GM23338 (cell line): ENCODE measurements around the gene CTTNBP2. TPM values are rescaled to one million over a fixed set of nuclear protein-coding genes. Genes with fewer than 3 reads are reported as not detected.

Experiments used
- ATAC-seq: fragments of 200-7000 bp; cut with Tn5 transposase; 3 replicates; pipeline ENCODE4 v1.9.1; 2020
- DNase-seq: peaks from one replicate; pipeline ENCODE4 v3.0.0-alpha.2; 2015; ENCODE audit warnings: low spot score
- H2AFZ ChIP-seq: fragments of 200-600 bp; sonication (generic); 2 replicates; pipeline ENCODE4 v1.8.0; 2016; ENCODE audit warnings: antibody characterized with exemption, mild to moderate bottlenecking, moderate library complexity
- H3F3A ChIP-seq: fragments of 200-600 bp; sonication (generic); replicated peaks from 2 replicates; pipeline ENCODE4 v1.8.0; 2017; ENCODE audit warnings: antibody characterized with exemption, mixed run types, low read depth
- H3K27ac ChIP-seq: fragments of 200-600 bp; sonication (generic); 2 replicates; pipeline ENCODE4 v1.6.1; 2016; ENCODE audit warnings: low read depth
- H3K27me3 ChIP-seq: fragments of 200-600 bp; sonication (generic); 2 replicates; pipeline ENCODE4 v1.8.0; 2016; ENCODE audit warnings: mild to moderate bottlenecking, mixed run types, moderate library complexity; ENCODE audit not compliant: insufficient read depth
- H3K36me3 ChIP-seq: fragments of 200-600 bp; sonication (generic); 2 replicates; pipeline ENCODE4 v1.8.0; 2016; ENCODE audit warnings: mild to moderate bottlenecking; ENCODE audit not compliant: insufficient read depth
- H3K4me1 ChIP-seq: fragments of 200-600 bp; sonication (generic); 2 replicates; pipeline ENCODE4 v1.8.0; 2016; ENCODE audit warnings: mild to moderate bottlenecking, moderate library complexity; ENCODE audit not compliant: insufficient read depth
- H3K4me2 ChIP-seq: fragments of 200-600 bp; sonication (generic); 2 replicates; pipeline ENCODE4 v1.7.1; 2017; ENCODE audit warnings: mixed run types
- H3K4me3 ChIP-seq: fragments of 200-600 bp; sonication (generic); 2 replicates; pipeline ENCODE4 v1.6.1; 2016; ENCODE audit warnings: mixed run types
- H3K79me2 ChIP-seq: fragments of 200-600 bp; sonication (generic); replicated peaks from 2 replicates; pipeline ENCODE4 v1.8.0; 2017; ENCODE audit warnings: mild to moderate bottlenecking; ENCODE audit not compliant: insufficient read depth
- H3K9me2 ChIP-seq: fragments of 200-600 bp; sonication (generic); 2 replicates; pipeline ENCODE4 v1.8.0; 2017; ENCODE audit not compliant: insufficient read depth
- H4K20me1 ChIP-seq: fragments of 200-600 bp; sonication (generic); replicated peaks from 2 replicates; pipeline ENCODE4 v1.8.0; 2017; ENCODE audit warnings: mild to moderate bottlenecking; ENCODE audit not compliant: insufficient read depth
- H3K27ac Mint-ChIP-seq: 2 replicates; pipeline ENCODE4 v1.8.0; 2020; ENCODE audit warnings: inconsistent platforms, mild to moderate bottlenecking, moderate library complexity, mixed read lengths
- H3K27me3 Mint-ChIP-seq: 3 replicates; pipeline ENCODE4 v1.8.0; 2022; ENCODE audit warnings: low read depth, mild to moderate bottlenecking, moderate library complexity, mixed read lengths, inconsistent platforms; ENCODE audit not compliant: insufficient read depth, poor library complexity
- H3K36me3 Mint-ChIP-seq: 3 replicates; pipeline ENCODE4 v1.8.0; 2021; ENCODE audit warnings: low read depth, mild to moderate bottlenecking, inconsistent platforms, moderate library complexity, mixed read lengths
- H3K4me1 Mint-ChIP-seq: 3 replicates; pipeline ENCODE4 v1.8.0; 2020; ENCODE audit warnings: mild to moderate bottlenecking, inconsistent platforms, mixed read lengths
- H3K4me3 Mint-ChIP-seq: 3 replicates; pipeline ENCODE4 v1.8.0; 2021; ENCODE audit warnings: moderate library complexity, mild to moderate bottlenecking, inconsistent platforms, mixed read lengths
- H3K9me3 Mint-ChIP-seq: 3 replicates; pipeline ENCODE4 v1.8.0; 2020; ENCODE audit warnings: moderate library complexity, mild to moderate bottlenecking, inconsistent platforms, mixed read lengths
- CREB1 ChIP-seq: fragments of 250-450 bp; sonication (Bioruptor Pico); IDR thresholded peaks from 2 replicates; pipeline ENCODE4 v1.5.0; 2020; ENCODE audit warnings: low read depth, mild to moderate bottlenecking, moderate library complexity
- CTCF ChIP-seq, 2 experiments: fragments of 200-600 bp in 1 of 2; sonication (generic) in 1 of 2; conservative IDR thresholded peaks; 2 replicates each; pipeline versions ENCODE4 v1.5.1 to v1.6.1; 2016 to 2017; ENCODE audit warnings: antibody characterized with exemption in 2 of 2, low read depth in 2 of 2, mild to moderate bottlenecking in 2 of 2, moderate library complexity in 1 of 2
- EZH2 ChIP-seq: fragments of 200-600 bp; sonication (generic); IDR thresholded peaks from one replicate; pipeline ENCODE4 v1.8.0; 2017; ENCODE audit warnings: antibody characterized with exemption, mild to moderate bottlenecking, low read depth; ENCODE audit not compliant: unreplicated experiment
- EZH2phosphoT487 ChIP-seq: fragments of 200-600 bp; sonication (generic); IDR thresholded peaks from one replicate; pipeline ENCODE4 v1.8.1; 2018; ENCODE audit warnings: antibody characterized with exemption; ENCODE audit not compliant: unreplicated experiment
- NANOG ChIP-seq: IDR thresholded peaks from 2 replicates; pipeline ENCODE4 v1.6.1; 2016; ENCODE audit warnings: antibody characterized with exemption, borderline replicate concordance
- POLR2AphosphoS5 ChIP-seq: IDR thresholded peaks from 2 replicates; pipeline ENCODE4 v1.6.1; 2016; ENCODE audit warnings: antibody characterized with exemption, low read depth
- REST ChIP-seq: IDR thresholded peaks from one replicate; pipeline ENCODE4 v1.6.1; 2018; ENCODE audit warnings: antibody characterized with exemption; ENCODE audit not compliant: unreplicated experiment
- STAT1 ChIP-seq: IDR thresholded peaks from one replicate; pipeline ENCODE4 v1.6.1; 2016; ENCODE audit warnings: antibody characterized with exemption; ENCODE audit not compliant: unreplicated experiment
- ZNF114 ChIP-seq: fragments of 250-450 bp; sonication (Bioruptor Pico); IDR thresholded peaks from 2 replicates; pipeline ENCODE4 v1.5.0; 2020; ENCODE audit warnings: mild to moderate bottlenecking, moderate library complexity
- ZNF331 ChIP-seq: fragments of 250-450 bp; sonication (Bioruptor Pico); IDR thresholded peaks from 2 replicates; pipeline ENCODE4 v1.5.0; 2020; ENCODE audit warnings: low read depth, mild to moderate bottlenecking, moderate library complexity
- ZNF462 ChIP-seq: fragments of 250-450 bp; sonication (Bioruptor Pico); IDR thresholded peaks from 2 replicates; pipeline ENCODE4 v1.5.0; 2020; ENCODE audit warnings: mild to moderate bottlenecking, moderate library complexity
- polyA plus RNA-seq: library from polyadenylated mRNA; unstranded; fragments of >200 nt; fragmentation: Nextera tagmentation; extraction: Ambion mirVana; gene quantifications from 2 replicates; pipeline ENCODE4 v1.2.1, GENCODE V29; 2016
- total RNA-seq: library from RNA; depleted of rRNA; stranded (reverse); fragments of >200 nt; shearing (Covaris generic); gene quantifications from 2 replicates; pipeline ENCODE4 v1.2.3, GENCODE V29; 2014

CTTNBP2 gene
- total and polyA plus RNA-seq, 2 experiments from 2014 or later: 26.8 to 30.7 TPM

GRCh38 chr7:117705630-117706029 lies 167.6 kb downstream of the CTTNBP2 start (continued):
- TF ChIP-seq CTCF (conservative IDR thresholded peaks at IDR 0.05; ENCODE audit: low read depth in 2 of 2) (no peak), NANOG (no peak), STAT1 (no peak), EZH2phosphoT487 (no peak), ZNF331 (no peak), EZH2 (no peak)

- Mint-ChIP-seq H3K27ac (no peak overlapping the region), H3K27me3 (no peaks in the 10 kb centered on the region), H3K4me3 (no peak overlapping the region), H3K36me3 (no peaks in the 10 kb centered on the region), H3K9me3 (0 out of 3 replicates have a peak, but pooled peaks cover 2% of the 10 kb centered on the region), H3K4me1 (peaks cover 12% of the 10 kb centered on the region)
- H3K36me3 ChIP-seq: no peaks in the 10 kb centered on the region
- H3K27me3 ChIP-seq: no peaks in the 10 kb centered on the region
- no peak overlapping the region for H3K4me2 ChIP-seq
- H3K9me2 ChIP-seq: no peaks in the 10 kb centered on the region
- H4K20me1 ChIP-seq: no peaks in the 10 kb centered on the region
- no peak overlapping the region for H3K27ac ChIP-seq
- no peaks in the 10 kb centered on the region for H3K4me1 ChIP-seq
- no peaks in the 10 kb centered on the region for H3F3A ChIP-seq
- ATAC-seq (no peak), DNase-seq (no peak)
- no peak overlapping the region for H3K4me3 ChIP-seq
- H3K79me2 ChIP-seq: no peaks in the 10 kb centered on the region
- no peak overlapping the region for H2AFZ ChIP-seq
- TF ChIP-seq EZH2 (no peak), REST (no peak), ZNF114 (CRISPR knock-in tag) (no peak), EZH2phosphoT487 (no peak), STAT1 (no peak), CTCF (conservative IDR thresholded peaks at IDR 0.05; ENCODE audit: low read depth in 2 of 2) (no peak), ZNF462 (CRISPR knock-in tag) (no peak), POLR2AphosphoS5 (no peak), CREB1 (CRISPR knock-in tag) (no peak)
These were observed 169.2 kb downstream of the CTTNBP2 start for GRCh38 chr7:117704063-117704462.
